ENCODE measurements around the gene KIT.

DNA sequence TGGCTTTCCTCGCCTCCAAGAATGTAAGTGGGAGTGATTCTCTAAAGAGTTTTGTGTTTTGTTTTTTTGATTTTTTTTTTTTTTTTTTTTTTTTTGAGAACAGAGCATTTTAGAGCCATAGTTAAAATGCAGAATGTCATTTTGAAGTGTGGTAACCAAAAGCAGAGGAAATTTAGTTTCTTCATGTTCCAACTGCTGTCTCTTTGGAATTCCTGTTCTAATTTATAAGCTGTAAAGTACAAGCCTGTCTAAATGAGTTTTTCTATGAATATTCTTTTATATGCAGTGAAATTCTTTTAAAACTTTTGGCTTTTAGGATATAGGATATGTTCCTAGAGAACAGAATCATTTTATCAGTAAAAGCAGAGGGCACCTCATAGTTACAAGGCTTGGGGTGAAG, 74.2 kb downstream of the KIT start:
- no peak for TF ChIP-seq CTCF (IDR thresholded peaks at IDR 0.05)
- no peak for TF ChIP-seq POLR2AphosphoS5 (IDR thresholded peaks at IDR 0.05)
- no peak for TF ChIP-seq EP300 (IDR thresholded peaks at IDR 0.05; ENCODE audit: low read depth)
